WI38 (cell line): ENCODE measurements around the gene UQCRH.

Source experiments
- H3K4me3 ChIP-seq: 2 replicates; pipeline ENCODE4 v1.5.1; 2011; ENCODE audit warnings: low read depth, mild to moderate bottlenecking, control low read depth, low read length
- TF ChIP-seq, protein P1 (sequence below): IDR thresholded peaks from 2 replicates; pipeline ENCODE4 v1.5.1; 2012; ENCODE audit warnings: low read depth, mild to moderate bottlenecking, control low read depth, low read length

The UQCRH gene

DNA sequence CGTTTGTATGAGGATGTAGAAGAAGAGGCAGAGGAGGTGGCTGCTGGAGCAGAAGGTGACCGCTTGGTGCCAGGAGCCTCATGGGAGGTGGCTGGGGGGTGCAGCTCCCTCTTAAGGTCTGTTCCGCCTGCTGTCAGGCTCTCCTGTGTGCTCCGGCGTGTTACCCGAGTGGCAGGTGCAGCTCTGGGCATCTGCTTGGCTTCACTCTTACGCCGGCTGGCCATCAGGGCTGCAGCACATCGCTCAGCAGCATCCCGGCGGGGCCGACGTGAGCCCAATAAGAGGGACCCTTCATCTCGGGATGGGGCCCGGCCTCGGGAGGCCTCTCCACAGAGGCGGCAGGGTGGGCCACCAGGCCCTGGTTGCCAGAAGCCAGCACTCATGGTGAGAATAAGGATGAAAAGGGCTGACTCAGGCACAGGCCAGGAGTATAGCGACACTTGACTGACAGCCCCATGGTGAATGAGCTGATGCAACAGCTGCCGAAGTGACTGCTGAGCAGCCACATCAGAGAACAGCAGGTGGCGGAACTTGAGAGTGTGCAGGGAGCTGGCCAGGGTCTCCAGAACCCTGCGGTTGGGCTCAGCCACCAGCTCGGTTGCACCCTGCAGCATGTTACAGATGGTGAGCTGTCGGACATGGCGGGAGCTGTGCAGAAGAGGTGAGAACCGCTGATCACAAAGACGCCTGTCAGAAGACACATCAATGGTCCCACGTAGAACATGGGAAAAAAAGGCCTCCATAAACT lies 17.6 kb upstream of the UQCRH start:
- TF ChIP-seq, protein P1, sequence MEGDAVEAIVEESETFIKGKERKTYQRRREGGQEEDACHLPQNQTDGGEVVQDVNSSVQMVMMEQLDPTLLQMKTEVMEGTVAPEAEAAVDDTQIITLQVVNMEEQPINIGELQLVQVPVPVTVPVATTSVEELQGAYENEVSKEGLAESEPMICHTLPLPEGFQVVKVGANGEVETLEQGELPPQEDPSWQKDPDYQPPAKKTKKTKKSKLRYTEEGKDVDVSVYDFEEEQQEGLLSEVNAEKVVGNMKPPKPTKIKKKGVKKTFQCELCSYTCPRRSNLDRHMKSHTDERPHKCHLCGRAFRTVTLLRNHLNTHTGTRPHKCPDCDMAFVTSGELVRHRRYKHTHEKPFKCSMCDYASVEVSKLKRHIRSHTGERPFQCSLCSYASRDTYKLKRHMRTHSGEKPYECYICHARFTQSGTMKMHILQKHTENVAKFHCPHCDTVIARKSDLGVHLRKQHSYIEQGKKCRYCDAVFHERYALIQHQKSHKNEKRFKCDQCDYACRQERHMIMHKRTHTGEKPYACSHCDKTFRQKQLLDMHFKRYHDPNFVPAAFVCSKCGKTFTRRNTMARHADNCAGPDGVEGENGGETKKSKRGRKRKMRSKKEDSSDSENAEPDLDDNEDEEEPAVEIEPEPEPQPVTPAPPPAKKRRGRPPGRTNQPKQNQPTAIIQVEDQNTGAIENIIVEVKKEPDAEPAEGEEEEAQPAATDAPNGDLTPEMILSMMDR, result no peak
- H3K4me3 ChIP-seq, result no peak overlapping the region

DNA sequence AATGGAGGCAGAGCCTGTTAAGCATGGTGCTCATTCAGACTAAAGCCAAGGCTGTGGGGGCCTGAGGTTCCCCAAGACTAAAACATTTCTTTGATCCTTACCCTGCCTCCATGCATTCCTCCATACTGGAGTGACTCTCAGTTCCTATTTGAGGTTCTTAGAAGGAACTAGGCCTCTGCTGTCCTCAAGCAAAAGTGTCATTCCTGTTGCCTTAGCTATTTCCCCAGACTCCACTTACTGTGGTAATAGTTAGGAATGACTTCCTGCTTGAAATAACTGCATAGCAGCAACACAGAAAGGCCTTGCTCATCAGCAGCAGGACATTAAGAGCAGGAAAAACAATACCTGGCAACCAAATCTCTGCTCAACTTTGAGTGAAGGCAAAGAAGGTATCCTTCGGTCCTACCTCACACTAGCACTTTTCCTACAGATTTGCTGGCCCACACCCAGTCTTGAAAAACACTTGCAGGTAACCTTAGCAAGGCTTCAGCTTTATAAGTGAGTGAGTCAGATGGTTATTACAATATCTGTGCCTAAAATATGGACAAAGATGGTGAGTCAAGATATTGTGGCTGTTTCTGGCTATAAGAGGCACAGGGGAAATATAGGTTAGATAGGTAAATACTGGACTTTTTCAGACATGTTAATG lies 14.9 kb upstream of the UQCRH start:
- no peak overlapping the region for H3K4me3 ChIP-seq
- TF ChIP-seq, protein P1, result no peak

DNA sequence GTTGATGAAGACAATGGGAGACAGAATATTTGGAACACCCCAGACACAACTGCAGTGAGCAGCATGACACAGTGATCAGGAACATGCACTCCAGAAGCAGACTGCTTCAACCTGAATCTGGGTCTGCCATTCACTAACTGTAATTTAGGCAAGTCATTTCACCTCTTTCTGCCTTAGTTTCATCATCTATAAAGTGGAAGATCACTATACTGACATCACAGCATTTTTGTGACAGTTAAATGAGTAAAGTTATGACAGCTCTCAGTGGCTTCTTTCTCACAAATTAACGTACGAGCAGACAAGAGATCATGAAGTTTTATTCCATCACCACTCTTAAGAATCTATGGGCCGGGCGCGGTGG lies 14.4 kb upstream of the UQCRH start:
- TF ChIP-seq, protein P1, result no peak
- no peak overlapping the region for H3K4me3 ChIP-seq

DNA sequence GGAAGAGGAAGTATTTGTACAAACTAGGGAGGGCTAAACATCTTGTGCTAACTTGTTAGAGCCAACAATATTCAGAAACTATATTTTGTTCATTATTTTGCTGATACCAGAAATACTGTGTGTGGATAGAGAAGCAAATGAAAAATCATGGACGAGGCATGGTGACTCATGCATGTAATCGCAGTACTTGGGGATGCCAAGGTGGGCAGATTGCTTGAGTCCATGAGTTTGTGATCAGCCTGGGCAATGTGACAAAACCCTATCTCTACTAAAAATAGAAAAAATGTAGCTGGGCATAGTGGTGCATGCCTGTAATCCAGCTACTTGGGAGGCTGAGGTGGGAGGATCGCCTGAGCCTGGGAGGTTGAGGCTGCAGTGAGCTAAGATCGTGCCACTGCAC lies 13.5 kb upstream of the UQCRH start:
- no peak overlapping the region for H3K4me3 ChIP-seq
- TF ChIP-seq, protein P1, result no peak

DNA sequence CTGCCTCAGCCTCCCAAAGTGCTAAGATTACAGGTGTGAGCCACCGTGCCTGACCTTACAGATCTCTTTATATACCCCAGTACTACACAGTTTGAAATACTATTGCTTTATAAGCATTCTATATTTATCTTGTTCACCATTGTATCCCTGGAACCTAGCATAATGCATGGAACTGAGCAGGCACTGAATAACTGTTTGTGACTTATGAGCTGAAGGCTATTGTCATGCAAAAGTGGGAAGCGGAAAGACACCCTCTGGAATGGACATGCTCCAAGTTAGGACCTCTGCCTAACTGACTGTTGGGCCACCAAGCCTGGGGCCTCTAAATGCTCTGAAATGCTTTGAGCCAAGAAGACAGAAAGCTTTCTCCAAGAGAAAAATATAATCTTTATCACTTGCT lies 8.2 kb upstream of the UQCRH start:
- no peak overlapping the region for H3K4me3 ChIP-seq
- TF ChIP-seq, protein P1, result no peak

DNA sequence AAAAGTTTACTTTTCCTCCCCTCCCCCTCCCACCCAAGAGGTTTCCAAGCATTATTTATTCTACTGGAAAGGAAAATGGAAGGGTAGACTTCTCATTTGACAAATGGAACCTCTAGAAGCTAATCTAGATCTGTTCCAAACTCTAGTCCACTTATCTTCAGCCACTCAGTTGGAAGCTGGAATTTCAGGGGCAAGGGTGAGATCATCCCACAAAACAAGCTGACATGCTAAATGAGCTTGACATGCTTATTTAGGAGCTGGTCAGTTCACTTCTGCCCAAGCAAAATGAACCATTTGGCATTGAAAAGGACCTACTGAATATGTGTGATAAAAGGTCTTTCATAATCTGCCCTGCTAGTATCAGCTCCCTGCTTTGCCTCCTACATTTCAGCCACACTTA lies 5.1 kb upstream of the UQCRH start:
- TF ChIP-seq, protein P1, result no peak
- no peak overlapping the region for H3K4me3 ChIP-seq

DNA sequence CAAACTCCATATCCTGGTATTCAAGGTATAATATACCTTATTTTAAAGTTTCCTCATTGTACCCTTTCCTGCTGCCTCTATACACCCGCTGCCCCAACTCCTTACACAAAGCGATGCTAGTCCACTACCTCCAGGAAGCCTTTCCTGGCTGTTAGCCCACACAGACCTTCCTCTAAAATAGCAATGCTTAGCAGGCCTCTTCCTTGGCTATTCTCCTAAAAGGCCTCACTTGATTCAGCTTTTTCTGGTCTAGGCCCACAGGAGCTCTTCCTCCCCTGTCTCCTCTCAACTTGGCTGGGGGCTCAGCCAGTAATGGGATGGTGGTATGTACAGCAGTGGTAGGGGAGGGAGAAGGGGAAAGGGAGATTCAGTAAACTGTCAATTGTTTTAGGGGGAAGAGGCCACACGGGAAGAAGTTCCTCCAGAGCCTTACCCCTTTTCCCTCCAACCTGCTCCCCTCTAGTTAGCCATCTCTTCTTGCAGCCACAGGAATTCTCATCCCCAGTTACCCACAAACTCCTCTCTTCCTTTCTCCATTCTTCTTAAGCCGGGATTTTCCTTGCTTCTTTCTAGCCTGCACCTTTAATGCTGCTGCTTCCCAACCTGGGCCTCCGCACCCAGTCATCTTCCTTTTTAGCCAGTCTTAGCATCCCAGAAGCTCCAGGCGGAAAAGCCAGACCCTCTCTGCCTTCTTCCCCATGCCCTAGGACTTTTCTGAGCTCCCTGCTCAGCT lies 2.7 kb upstream of the UQCRH start:
- H3K4me3 ChIP-seq, result peak overlapping the region; percentile 88
- TF ChIP-seq, protein P1, result no peak
